Right cardiac atrium (tissue), 5 donors: ENCODE data around the gene CITED4. TPM values are rescaled to one million over a fixed set of nuclear protein-coding genes. Genes with fewer than 3 reads are reported as not detected.

ENCODE experiments used
- ATAC-seq, 2 donors: fragments of 200-7000 bp; cut with Tn5 transposase; one replicate each; pipeline versions ENCODE4 v1.8.0 to v1.9.1; 2020; ENCODE audit warnings: moderate library complexity in 2 of 2, mild to moderate bottlenecking in 1 of 2
- DNase-seq, 3 donors: peaks; one replicate each; pipeline ENCODE4 v3.0.0-alpha.2; 2020
- H3K27ac ChIP-seq: one replicate; pipeline ENCODE4 v1.5.1; 2013; ENCODE audit warnings: mild to moderate bottlenecking, low read length, control low read depth, moderate library complexity
- H3K27me3 ChIP-seq: one replicate; pipeline ENCODE4 v1.6.1; 2013; ENCODE audit not compliant: control insufficient read depth, insufficient read depth
- H3K4me1 ChIP-seq: one replicate; pipeline ENCODE4 v1.6.1; 2013; ENCODE audit warnings: low read length; ENCODE audit not compliant: control insufficient read depth, insufficient read depth
- H3K4me3 ChIP-seq: one replicate; pipeline ENCODE4 v1.5.1; 2013; ENCODE audit warnings: low read length, control low read depth
- H3K9me3 ChIP-seq: one replicate; pipeline ENCODE4 v1.6.1; 2013; ENCODE audit warnings: low read length; ENCODE audit not compliant: control insufficient read depth
- WGBS: extraction: QIAGEN DNeasy Blood & Tissue Kit; methylation state at CpG from one replicate; pipeline ENCODE4 v1.1.7; 2013; 5-methylcytosine and 5-hydroxymethylcytosine counted together
- intact Hi-C, 4 donors: fragments of 100-400 bp; cut with DNase I; formaldehyde crosslinking; loops; one replicate each; pipeline versions ENCODE4 v1.11.0 to v1.14.0; 2022 to 2023
- polyA plus RNA-seq: library from polyadenylated mRNA; stranded (reverse); fragments of 200-250 nt; gene quantifications from one replicate; pipeline ENCODE4 v1.2.3, GENCODE V29; 2013
- total RNA-seq, 4 donors: library from RNA; stranded (reverse); fragmentation: NEBNext Ultra II Directional; extraction: Animal tissue kit (Norgen Biotek cat#: 25700); gene quantifications; one replicate each; pipeline ENCODE4 v1.2.1, GENCODE V29; 2021
- donor health status: healthy with polysubstance abuse.
- donor health status: DM: no; HTN: yes; CAD: no.
- donor health status: DM: no; HTN: no; CAD: no.
- donor health status: DM: no; HTN: yes; CAD: no; lungs with severe emphysema.
- donor health status: DM: yes; HTN: yes; CAD: no.

The CITED4 gene
- total and polyA plus RNA-seq, 5 donors, result 13.7 to 44.5 (median 37.8) TPM

DNA sequence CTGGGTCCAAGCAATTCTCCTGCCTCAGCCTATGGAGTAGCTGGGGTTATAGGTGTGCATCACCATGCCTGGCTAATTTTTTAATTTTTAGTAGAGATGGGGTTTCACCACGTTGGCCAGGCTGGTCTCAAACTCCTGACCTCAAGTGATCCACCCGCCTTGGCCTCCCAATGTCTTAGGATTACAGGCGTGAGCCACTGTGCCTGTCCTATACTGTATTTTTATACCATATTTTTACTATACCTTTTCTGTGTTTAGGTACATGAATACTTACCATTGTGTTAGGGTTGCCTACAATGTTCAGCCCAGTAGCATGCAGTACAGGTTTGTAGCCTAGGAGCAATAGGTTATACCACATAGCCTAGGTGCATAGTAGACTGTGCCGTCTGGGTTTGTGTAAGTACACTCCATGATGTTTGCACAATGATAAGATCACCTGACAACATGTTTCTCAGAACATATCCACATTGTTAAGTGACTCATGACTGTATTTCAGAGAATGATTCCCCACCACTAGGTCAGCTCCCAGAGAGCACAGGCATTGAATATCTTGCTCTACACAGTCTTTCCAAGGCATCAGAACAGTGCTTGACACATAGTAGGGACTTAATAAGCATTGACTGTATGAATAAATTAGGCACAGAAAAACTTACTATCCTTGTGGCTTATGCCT is 6.0 kb upstream of the CITED4 start:
- H3K27ac ChIP-seq, result no peak overlapping the region
- no peak for ATAC-seq
- intact Hi-C loops, result no loop called here

DNA sequence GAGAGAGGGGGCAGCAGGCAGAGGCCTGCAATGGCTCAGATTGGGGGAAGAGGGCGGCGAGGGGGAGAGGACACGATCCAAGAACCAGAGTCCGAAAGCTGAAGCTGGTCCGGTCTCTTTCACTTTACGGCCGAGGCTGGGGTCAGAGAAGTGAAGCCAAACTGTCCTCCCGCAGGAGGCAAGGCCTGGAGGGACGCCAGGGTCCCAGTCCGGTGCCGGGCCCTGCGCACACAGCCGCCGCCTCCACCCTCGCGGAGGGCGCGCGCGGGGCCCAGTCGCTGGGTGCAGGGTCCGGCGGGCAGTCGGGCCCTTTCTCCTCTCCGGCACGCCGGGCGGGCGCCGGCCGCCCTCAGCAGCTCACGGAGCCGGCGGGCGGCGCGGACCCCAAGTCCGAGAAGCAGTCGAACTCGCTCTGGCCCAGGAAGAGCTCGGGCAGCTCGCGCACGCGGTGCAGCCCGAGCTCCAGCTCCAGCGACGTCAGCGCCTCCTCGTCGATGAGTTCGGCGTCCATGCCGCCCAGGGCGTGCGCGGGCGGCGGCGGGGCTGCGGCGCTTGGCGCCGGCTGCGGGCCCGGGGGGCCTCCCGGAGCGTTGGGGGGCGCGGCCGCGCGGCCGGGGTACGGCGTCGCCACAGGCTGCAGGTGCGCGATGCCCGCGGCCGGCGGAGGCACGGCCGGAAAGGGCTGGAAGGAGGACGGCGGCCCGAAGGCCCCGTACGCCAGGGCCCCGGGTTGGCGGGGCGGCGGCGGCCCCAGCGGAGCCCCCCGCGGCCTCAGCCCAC is 749 bp downstream of the CITED4 start:
- under 1% methylated on average over 98 of the region's 98 CpGs for WGBS
- peak; percentile 6 to 15 for ATAC-seq
- H3K9me3 ChIP-seq, result no peaks in the 10 kb centered on the region
- H3K4me1 ChIP-seq, result peaks cover 7% of the 10 kb centered on the region
- H3K27me3 ChIP-seq, result no peaks in the 10 kb centered on the region
- intact Hi-C loops, result no loop called here
- H3K4me3 ChIP-seq, result peak overlapping the region; percentile 71
- peak; percentile 59 to 85 (median 81) for DNase-seq
- H3K27ac ChIP-seq, result peak overlapping the region; percentile 65

More for the DNA sequence above, 6.0 kb upstream of the CITED4 start:
- H3K4me3 ChIP-seq, result no peak overlapping the region
- WGBS, result 88% methylated on average over 4 of the region's 4 CpGs
- H3K27me3 ChIP-seq, result no peaks in the 10 kb centered on the region
- no peaks in the 10 kb centered on the region for H3K4me1 ChIP-seq
- peaks cover 2% of the 10 kb centered on the region for H3K9me3 ChIP-seq
- DNase-seq, result no peak

- WGBS, result 17% methylated on average over 10 of the region's 10 CpGs
- no peaks in the 10 kb centered on the region for H3K9me3 ChIP-seq
- H3K4me1 ChIP-seq, result peaks cover 7% of the 10 kb centered on the region
- H3K4me3 ChIP-seq, result peak overlapping the region; percentile 71
- intact Hi-C loops, result no loop called here
- DNase-seq (peak in 1 of 3 donors; percentile 72), ATAC-seq (peak; percentile 0 to 1)
- H3K27me3 ChIP-seq, result no peaks in the 10 kb centered on the region
- peak overlapping the region; percentile 65 for H3K27ac ChIP-seq
Observed at GRCh38 chr1:40860706-40861223, 1.4 kb downstream of the CITED4 start.

- ATAC-seq (no peak), DNase-seq (no peak)
- Histone ChIP-seq H3K4me3 (no peak overlapping the region), H3K27me3 (no peaks in the 10 kb centered on the region), H3K9me3 (no peaks in the 10 kb centered on the region), H3K4me1 (peaks cover 7% of the 10 kb centered on the region), H3K27ac (peak overlapping the region; percentile 50)
- 90% methylated on average over 4 of the region's 4 CpGs for WGBS
- intact Hi-C loops, result no loop called here
Observed at GRCh38 chr1:40858856-40859416, 3.2 kb downstream of the CITED4 start.

DNA sequence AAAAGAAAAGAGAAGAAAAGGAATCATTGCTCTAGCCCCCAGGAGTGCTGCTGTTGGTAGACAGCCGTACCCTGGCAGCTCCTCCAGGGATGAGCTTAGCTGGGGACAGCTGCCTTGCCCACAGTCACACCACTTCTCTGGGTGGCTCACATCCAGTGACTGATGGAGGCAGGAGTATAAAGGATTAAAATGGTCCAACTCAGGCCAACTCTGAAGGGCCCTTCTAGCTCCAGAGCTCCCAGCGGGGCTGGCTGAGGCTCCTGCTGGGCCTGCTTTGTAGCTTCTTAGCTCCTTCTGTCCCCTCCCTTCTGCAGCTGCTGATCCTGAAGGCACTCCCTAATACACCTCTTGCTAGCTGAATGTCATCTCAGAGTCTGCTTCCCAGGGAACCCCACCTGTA is 4.4 kb downstream of the CITED4 start:
- H3K27ac ChIP-seq, result no peak overlapping the region
- H3K4me1 ChIP-seq, result peaks cover 7% of the 10 kb centered on the region
- no peak overlapping the region for H3K4me3 ChIP-seq
- no peaks in the 10 kb centered on the region for H3K9me3 ChIP-seq
- intact Hi-C loops, result no loop called here
- ATAC-seq (no peak), DNase-seq (no peak)
- WGBS, result 80% methylated on average over 2 of the region's 2 CpGs
- H3K27me3 ChIP-seq, result no peaks in the 10 kb centered on the region

GRCh38 chr1:40856656-40857302 is 5.4 kb downstream of the CITED4 start:
- DNase-seq (no peak), ATAC-seq (no peak)
- no peak overlapping the region for H3K4me3 ChIP-seq
- peaks cover 7% of the 10 kb centered on the region for H3K4me1 ChIP-seq
- H3K27me3 ChIP-seq, result no peaks in the 10 kb centered on the region
- WGBS, result 85% methylated on average over 9 of the region's 9 CpGs
- H3K9me3 ChIP-seq, result no peaks in the 10 kb centered on the region
- intact Hi-C loops, result no loop called here
- no peak overlapping the region for H3K27ac ChIP-seq

GRCh38 chr1:40856116-40856515 is 6.0 kb downstream of the CITED4 start:
- H3K9me3 ChIP-seq, result no peaks in the 10 kb centered on the region
- no peak for ATAC-seq
- no peaks in the 10 kb centered on the region for H3K27me3 ChIP-seq
- 61% methylated on average over 3 of the region's 3 CpGs for WGBS
- no peak overlapping the region for H3K4me3 ChIP-seq
- H3K4me1 ChIP-seq, result peaks cover 7% of the 10 kb centered on the region
- intact Hi-C loops, result no loop called here
- no peak for DNase-seq
- no peak overlapping the region for H3K27ac ChIP-seq

DNA sequence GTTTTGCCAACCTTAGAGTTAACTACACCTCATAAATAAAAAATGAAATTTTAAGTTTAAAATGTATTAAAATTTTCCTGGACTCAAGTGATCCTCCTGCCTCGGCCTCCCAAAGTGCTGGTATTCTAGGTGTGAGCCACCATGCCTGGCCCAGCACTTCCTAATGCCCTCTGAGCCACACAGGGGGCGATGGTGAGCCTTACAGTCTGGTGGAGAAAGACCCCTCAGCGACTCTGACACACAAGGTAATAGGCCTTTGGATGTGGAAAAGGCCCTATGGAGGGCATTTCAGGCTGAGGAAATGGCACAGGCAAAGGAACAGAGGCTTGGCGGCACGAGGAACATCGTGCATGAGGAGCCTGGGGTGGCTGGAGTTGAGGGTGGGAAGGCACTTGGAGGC is 6.7 kb downstream of the CITED4 start:
- Histone ChIP-seq H3K27me3 (no peaks in the 10 kb centered on the region), H3K4me3 (no peak overlapping the region), H3K4me1 (peaks cover 4% of the 10 kb centered on the region), H3K27ac (no peak overlapping the region), H3K9me3 (no peaks in the 10 kb centered on the region)
- WGBS, result 88% methylated on average over 6 of the region's 6 CpGs
- DNase-seq (no peak), ATAC-seq (no peak)
- intact Hi-C loops, result no loop called here

DNA sequence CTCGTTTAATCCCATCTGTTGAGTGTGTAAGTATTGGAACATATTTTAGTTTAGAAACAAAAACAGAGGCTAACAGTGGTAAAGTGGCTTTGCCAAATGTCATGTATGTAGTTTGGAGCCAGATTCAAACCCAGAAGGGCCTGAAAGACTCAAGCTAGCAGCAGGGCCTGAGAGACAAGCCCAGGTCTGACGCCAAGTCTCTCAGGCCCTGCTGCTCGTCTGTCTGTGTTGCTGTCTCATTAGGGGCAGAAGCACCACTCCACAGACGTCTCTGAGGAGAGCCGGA is 8.3 kb downstream of the CITED4 start:
- no peak overlapping the region for H3K27ac ChIP-seq
- no peaks in the 10 kb centered on the region for H3K9me3 ChIP-seq
- H3K4me1 ChIP-seq, result no peaks in the 10 kb centered on the region
- intact Hi-C loops, result loop anchor here in 1 of 4 donors (5.0 kb wide), 1 partner anchor 242 kb away; no protein-coding TSS in a partner anchor
- no peaks in the 10 kb centered on the region for H3K27me3 ChIP-seq
- ATAC-seq (peak in 1 of 2 donors; percentile 30), DNase-seq (no peak)
- 48% methylated on average over 5 of the region's 5 CpGs for WGBS
- no peak overlapping the region for H3K4me3 ChIP-seq

DNA sequence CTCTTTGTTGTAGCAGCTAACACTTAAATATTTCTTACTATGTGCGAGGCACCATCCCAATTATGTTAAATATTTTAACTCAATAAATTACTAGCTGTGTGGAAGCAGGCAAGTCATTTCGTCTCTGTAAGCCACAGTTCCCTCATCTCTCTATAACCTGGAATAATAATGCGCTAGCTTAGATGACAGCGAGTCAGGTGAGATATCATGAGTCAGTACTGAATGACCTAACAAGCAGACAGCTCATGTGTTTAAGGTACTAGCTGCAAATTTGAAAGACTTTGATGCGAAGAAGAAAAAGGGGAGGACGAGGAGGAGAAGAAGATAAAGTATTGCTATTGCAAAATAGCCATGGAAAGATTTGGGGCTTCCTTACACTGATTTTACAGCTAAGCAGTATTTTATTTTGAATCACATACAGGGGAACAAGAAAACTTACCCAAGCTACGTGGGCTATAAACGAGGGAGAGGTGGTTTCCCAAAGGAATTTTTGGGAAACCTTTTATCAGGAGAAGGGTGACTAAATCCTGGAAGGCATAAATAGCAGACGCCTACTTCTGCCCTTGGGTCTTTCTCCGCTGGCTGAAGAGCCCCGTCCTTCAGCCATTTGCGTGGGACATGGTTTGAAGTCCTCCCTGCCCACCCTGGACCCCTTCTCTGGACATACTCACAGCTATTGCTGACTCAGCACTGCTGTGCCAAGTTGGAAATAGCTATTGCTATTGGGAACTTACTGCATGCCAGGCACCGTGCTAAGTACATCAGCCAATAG is 8.9 kb downstream of the CITED4 start:
- Histone ChIP-seq H3K27ac (no peak overlapping the region), H3K4me3 (no peak overlapping the region), H3K9me3 (no peaks in the 10 kb centered on the region), H3K4me1 (no peaks in the 10 kb centered on the region), H3K27me3 (no peaks in the 10 kb centered on the region)
- 69% methylated on average over 13 of the region's 13 CpGs for WGBS
- no peak for DNase-seq
- intact Hi-C loops, result loop anchor here in 1 of 4 donors (5.0 kb wide), 1 partner anchor 241 kb away; no protein-coding TSS in a partner anchor
- no peak for ATAC-seq
